ENCODE results near the gene SPATA22.

GRCh38 chr17:3506054-3506453 is 34.4 kb upstream of the SPATA22 start:
- TF ChIP-seq, protein P1, sequence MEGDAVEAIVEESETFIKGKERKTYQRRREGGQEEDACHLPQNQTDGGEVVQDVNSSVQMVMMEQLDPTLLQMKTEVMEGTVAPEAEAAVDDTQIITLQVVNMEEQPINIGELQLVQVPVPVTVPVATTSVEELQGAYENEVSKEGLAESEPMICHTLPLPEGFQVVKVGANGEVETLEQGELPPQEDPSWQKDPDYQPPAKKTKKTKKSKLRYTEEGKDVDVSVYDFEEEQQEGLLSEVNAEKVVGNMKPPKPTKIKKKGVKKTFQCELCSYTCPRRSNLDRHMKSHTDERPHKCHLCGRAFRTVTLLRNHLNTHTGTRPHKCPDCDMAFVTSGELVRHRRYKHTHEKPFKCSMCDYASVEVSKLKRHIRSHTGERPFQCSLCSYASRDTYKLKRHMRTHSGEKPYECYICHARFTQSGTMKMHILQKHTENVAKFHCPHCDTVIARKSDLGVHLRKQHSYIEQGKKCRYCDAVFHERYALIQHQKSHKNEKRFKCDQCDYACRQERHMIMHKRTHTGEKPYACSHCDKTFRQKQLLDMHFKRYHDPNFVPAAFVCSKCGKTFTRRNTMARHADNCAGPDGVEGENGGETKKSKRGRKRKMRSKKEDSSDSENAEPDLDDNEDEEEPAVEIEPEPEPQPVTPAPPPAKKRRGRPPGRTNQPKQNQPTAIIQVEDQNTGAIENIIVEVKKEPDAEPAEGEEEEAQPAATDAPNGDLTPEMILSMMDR (IDR thresholded peaks at IDR 0.05) = no peak
- no peak for TF ChIP-seq ZFX (IDR thresholded peaks at IDR 0.05; ENCODE audit: borderline replicate concordance)

Data from 22Rv1 (cell line).